GM19099 (cell line): ENCODE results near the gene OR52K1.

Source experiments
- POLR2A ChIP-seq: IDR thresholded peaks from 3 replicates; pipeline ENCODE4 v1.6.1; 2011; ENCODE audit warnings: low read depth; ENCODE audit not compliant: insufficient read length; ENCODE audit errors: extremely low read depth

OR52K1 gene

GRCh38 chr11:4522752-4523151 is 40.3 kb downstream of the OR52K1 start:
- no peak for TF ChIP-seq POLR2A

DNA sequence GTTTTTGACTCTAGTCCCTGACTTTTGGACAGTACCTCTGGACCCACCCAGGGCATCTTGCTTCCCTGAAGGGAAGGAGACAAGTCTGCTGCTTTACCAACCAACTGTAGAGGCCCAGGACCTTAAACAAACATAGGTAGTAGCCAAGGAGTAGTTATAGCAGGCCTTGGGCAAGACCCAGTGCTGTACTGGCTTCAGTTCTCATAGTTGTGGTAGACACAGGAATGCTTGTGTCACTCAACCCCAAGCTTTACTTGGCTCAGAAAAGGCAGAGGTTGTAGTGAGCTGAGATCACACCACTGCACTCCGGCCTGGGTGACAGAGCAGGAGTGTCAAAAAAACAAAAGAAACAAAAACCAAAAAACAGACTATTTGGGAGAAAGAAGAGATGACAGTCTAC is 41.2 kb downstream of the OR52K1 start:
- TF ChIP-seq POLR2A: no peak

DNA sequence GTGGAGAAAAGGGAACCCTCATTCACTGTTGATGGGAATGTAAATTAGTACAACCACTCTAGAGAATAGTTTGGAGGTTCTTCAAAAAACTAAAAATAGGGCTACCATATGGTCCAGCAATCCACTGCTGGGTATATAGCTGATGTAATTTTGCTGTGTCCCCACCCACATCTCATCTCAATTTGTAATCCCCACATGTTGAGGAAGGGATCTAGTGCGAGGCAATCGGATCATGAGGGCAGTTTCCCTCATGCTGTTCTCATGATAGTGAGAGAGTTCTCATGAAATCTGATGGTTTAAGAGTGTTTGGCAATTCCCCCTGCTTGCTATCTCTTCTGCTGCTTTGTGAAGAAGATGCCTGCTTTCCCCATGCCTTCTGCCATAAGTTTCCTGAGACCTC is 45.5 kb downstream of the OR52K1 start:
- no peak for TF ChIP-seq POLR2A

DNA sequence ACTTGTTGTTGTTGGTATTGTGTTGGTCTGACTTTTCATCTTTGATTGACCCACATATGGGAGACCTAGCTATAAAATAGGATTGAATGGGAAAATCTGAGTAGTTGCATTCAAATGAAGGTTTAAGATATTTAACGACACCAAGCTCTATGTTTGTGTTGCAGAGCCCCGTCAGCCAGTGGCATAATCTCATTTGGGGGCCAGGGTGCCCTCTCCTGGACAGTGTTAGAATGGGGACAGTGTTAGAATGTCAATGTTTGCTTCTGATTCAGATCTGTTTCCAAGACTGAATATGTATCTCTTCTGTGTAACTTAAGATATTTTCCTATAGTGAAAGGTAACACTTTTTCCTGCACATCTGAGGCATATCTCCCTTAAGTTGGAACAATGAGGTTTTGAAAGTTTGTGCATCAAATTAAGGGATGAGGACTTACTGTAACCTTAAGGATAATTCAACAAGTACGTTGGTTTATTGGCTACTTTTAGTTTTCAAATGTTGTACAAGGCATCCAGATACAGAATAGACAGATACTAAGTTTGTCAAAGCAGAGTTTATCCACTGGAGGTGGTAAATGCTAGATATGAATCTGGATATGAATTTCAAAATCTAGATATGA is 57.3 kb downstream of the OR52K1 start:
- TF ChIP-seq POLR2A: no peak

- no peak for TF ChIP-seq POLR2A
These were observed 58.6 kb downstream of the OR52K1 start for GRCh38 chr11:4541071-4541470.
